Liver (tissue), 9 donors: ENCODE results near the gene TNFRSF21. TPM values are rescaled to one million over a fixed set of nuclear protein-coding genes. Genes with fewer than 3 reads are reported as not detected.

Source experiments
- DNase-seq: peaks from one replicate; pipeline ENCODE4 v3.0.0-alpha.2; 2017; ENCODE audit warnings: low spot score
- H3K27ac ChIP-seq, 2 donors: one replicate each; pipeline ENCODE4 v1.7.0; 2013; ENCODE audit warnings: inconsistent platforms in 2 of 2, low read length in 2 of 2, control low read depth in 1 of 2, low read depth in 1 of 2, mild to moderate bottlenecking in 1 of 2
- H3K27me3 ChIP-seq, 4 donors: one replicate each; pipeline versions ENCODE4 v1.6.1 to v1.7.0; 2013; ENCODE audit warnings: low read length in 3 of 4, inconsistent platforms in 1 of 4, mild to moderate bottlenecking in 1 of 4, moderate library complexity in 1 of 4; ENCODE audit not compliant: control insufficient read depth in 4 of 4, insufficient read depth in 4 of 4
- H3K36me3 ChIP-seq, 4 donors: one replicate each; pipeline versions ENCODE4 v1.6.1 to v1.7.0; 2013; ENCODE audit warnings: low read length in 3 of 4, mild to moderate bottlenecking in 3 of 4, low read depth in 1 of 4, moderate library complexity in 1 of 4; ENCODE audit not compliant: control insufficient read depth in 4 of 4, insufficient read depth in 3 of 4
- H3K4me1 ChIP-seq, 4 donors: one replicate each; pipeline versions ENCODE4 v1.6.1 to v1.7.0; 2013; ENCODE audit warnings: low read length in 3 of 4, mild to moderate bottlenecking in 3 of 4, moderate library complexity in 1 of 4; ENCODE audit not compliant: control insufficient read depth in 4 of 4, insufficient read depth in 4 of 4
- H3K4me3 ChIP-seq, 3 donors: one replicate each; pipeline versions ENCODE4 v1.6.1 to v1.7.0; 2013; ENCODE audit warnings: low read length in 3 of 3, control low read depth in 1 of 3, low read depth in 1 of 3, mild to moderate bottlenecking in 1 of 3
- H3K9ac ChIP-seq, 2 donors: one replicate each; pipeline ENCODE4 v1.7.0; 2013; ENCODE audit warnings: low read length in 2 of 2, mild to moderate bottlenecking in 2 of 2, moderate library complexity in 2 of 2, control low read depth in 1 of 2, low read depth in 1 of 2
- H3K9me3 ChIP-seq, 4 donors: one replicate each; pipeline versions ENCODE4 v1.6.1 to v1.7.0; 2013; ENCODE audit warnings: low read length in 3 of 4; ENCODE audit not compliant: control insufficient read depth in 4 of 4
- ATF3 ChIP-seq: IDR thresholded peaks from 2 replicates; pipeline ENCODE4 v1.6.1; 2016; ENCODE audit warnings: antibody characterized with exemption
- CTCF ChIP-seq: fragments of 150-350 bp; IDR thresholded peaks from 2 replicates; pipeline ENCODE4 v1.5.1; 2017; ENCODE audit warnings: improper control_type of control experiment, low read depth, low read length; ENCODE audit not compliant: missing input control
- EGR1 ChIP-seq, 2 donors: IDR thresholded peaks; 2 replicates each; pipeline ENCODE4 v1.6.1; 2016 to 2018; ENCODE audit warnings: antibody characterized with exemption in 2 of 2, low read depth in 2 of 2
- GABPA ChIP-seq, 2 donors: IDR thresholded peaks in 1 of 2; conservative IDR thresholded peaks in 1 of 2; 2 replicates each; pipeline ENCODE4 v1.6.1; 2016; ENCODE audit warnings: antibody characterized with exemption in 2 of 2, mild to moderate bottlenecking in 1 of 2, moderate library complexity in 1 of 2
- HNF4A ChIP-seq, 2 donors: conservative IDR thresholded peaks; 2 replicates each; pipeline ENCODE4 v1.6.1; 2016; ENCODE audit warnings: antibody characterized with exemption in 2 of 2, mild to moderate bottlenecking in 2 of 2
- JUND ChIP-seq, 2 donors: IDR thresholded peaks; 2 replicates each; pipeline ENCODE4 v1.6.1; 2016; ENCODE audit warnings: antibody characterized with exemption in 2 of 2
- MAX ChIP-seq: IDR thresholded peaks from 2 replicates; pipeline ENCODE4 v1.6.1; 2016; ENCODE audit warnings: antibody characterized with exemption
- RAD21 ChIP-seq, 2 donors: IDR thresholded peaks; 2 replicates each; pipeline ENCODE4 v1.6.1; 2016; ENCODE audit warnings: antibody characterized with exemption in 2 of 2, mild to moderate bottlenecking in 2 of 2
- REST ChIP-seq: IDR thresholded peaks from 2 replicates; pipeline ENCODE4 v1.6.1; 2016; ENCODE audit warnings: antibody characterized with exemption, mild to moderate bottlenecking
- SP1 ChIP-seq: IDR thresholded peaks from 2 replicates; pipeline ENCODE4 v1.6.1; 2018; ENCODE audit warnings: antibody characterized with exemption, mild to moderate bottlenecking
- YY1 ChIP-seq: IDR thresholded peaks from 2 replicates; pipeline ENCODE4 v1.6.1; 2016; ENCODE audit warnings: antibody characterized with exemption, mild to moderate bottlenecking
- ZBTB33 ChIP-seq: IDR thresholded peaks from 2 replicates; pipeline ENCODE4 v1.6.1; 2016; ENCODE audit warnings: antibody characterized with exemption
- WGBS: extraction: QIAGEN DNeasy Blood & Tissue Kit; methylation state at CpG from one replicate; pipeline ENCODE4 v1.1.7; 2013; 5-methylcytosine and 5-hydroxymethylcytosine counted together
- polyA plus RNA-seq, 2 donors: library from polyadenylated mRNA; stranded (reverse) in 1 of 2; unstranded in 1 of 2; fragments of 200-250 nt in 1 of 2; fragments of >200 nt in 1 of 2; fragmentation: Nextera tagmentation in 1 of 2; extraction: Ambion mirVana in 1 of 2; gene quantifications; one replicate each; pipeline versions ENCODE4 v1.2.1 to v1.2.3, GENCODE V29; 2013 to 2015
- total RNA-seq, 2 donors: library from RNA; depleted of rRNA; stranded (reverse); fragments of >200 nt; gene quantifications; one replicate each; pipeline ENCODE4 v1.2.3, GENCODE V29; 2014
- donor health status: healthy.
- donor health status: healthy.
- donor health status: healthy.
- donor health status: healthy.
- donor health status: healthy.

TNFRSF21 gene
- total and polyA plus RNA-seq, 4 donors, result 2.1 to 3.2 (median 2.9) TPM

- Histone ChIP-seq H3K36me3 (no peaks in the 10 kb centered on the region), H3K9ac (no peak overlapping the region), H3K9me3 (no peaks in the 10 kb centered on the region), H3K27ac (no peak overlapping the region), H3K4me1 (no peaks in the 10 kb centered on the region), H3K4me3 (no peak overlapping the region), H3K27me3 (no peaks in the 10 kb centered on the region)
- TF ChIP-seq RAD21 (IDR thresholded peaks at IDR 0.05) (no peak), HNF4A (conservative IDR thresholded peaks at IDR 0.05) (peak in 1 of 2 donors; percentile 17), SP1 (no peak)
- DNase-seq, result no peak
- WGBS, result 45% methylated on average over 3 of the region's 3 CpGs
Measured at GRCh38 chr6:47278545-47278944, 31.2 kb downstream of the TNFRSF21 start.

GRCh38 chr6:47277702-47278101 is 32.0 kb downstream of the TNFRSF21 start:
- H3K27ac ChIP-seq, result no peak overlapping the region
- no peaks in the 10 kb centered on the region for H3K9me3 ChIP-seq
- no peaks in the 10 kb centered on the region for H3K27me3 ChIP-seq
- no peak overlapping the region for H3K9ac ChIP-seq
- H3K4me1 ChIP-seq, result no peaks in the 10 kb centered on the region
- TF ChIP-seq EGR1 (IDR thresholded peaks at IDR 0.05; ENCODE audit: low read depth in 2 of 2), result no peak
- TF ChIP-seq YY1, result no peak
- no peak for TF ChIP-seq ATF3
- DNase-seq, result no peak
- H3K4me3 ChIP-seq, result no peak overlapping the region
- no peaks in the 10 kb centered on the region for H3K36me3 ChIP-seq
- 92% methylated on average over 4 of the region's 4 CpGs for WGBS

GRCh38 chr6:47276377-47276776 is 33.3 kb downstream of the TNFRSF21 start:
- no peaks in the 10 kb centered on the region for H3K36me3 ChIP-seq
- no peaks in the 10 kb centered on the region for H3K4me1 ChIP-seq
- no peak for TF ChIP-seq CTCF
- no peak overlapping the region for H3K27ac ChIP-seq
- no peaks in the 10 kb centered on the region for H3K9me3 ChIP-seq
- no peaks in the 10 kb centered on the region for H3K27me3 ChIP-seq
- 90% methylated on average over 3 of the region's 3 CpGs for WGBS
- no peak overlapping the region for H3K4me3 ChIP-seq
- no peak for DNase-seq
- no peak overlapping the region for H3K9ac ChIP-seq

- Histone ChIP-seq H3K4me3 (no peak overlapping the region), H3K36me3 (no peaks in the 10 kb centered on the region), H3K27me3 (no peaks in the 10 kb centered on the region), H3K4me1 (no peaks in the 10 kb centered on the region), H3K27ac (no peak overlapping the region), H3K9ac (no peak overlapping the region), H3K9me3 (no peaks in the 10 kb centered on the region)
- WGBS, result 81% methylated on average over 2 of the region's 2 CpGs
- DNase-seq, result no peak
- no peak for TF ChIP-seq GABPA (IDR thresholded peaks at IDR 0.05 in 1 of 2, conservative IDR thresholded peaks at IDR 0.05 in 1 of 2)
- TF ChIP-seq RAD21 (IDR thresholded peaks at IDR 0.05), result no peak
- no peak for TF ChIP-seq ZBTB33
- TF ChIP-seq MAX, result no peak
- TF ChIP-seq CTCF, result no peak
- TF ChIP-seq REST, result no peak
- no peak for TF ChIP-seq SP1
- TF ChIP-seq ATF3, result no peak
- no peak for TF ChIP-seq JUND (IDR thresholded peaks at IDR 0.05)
Measured at GRCh38 chr6:47275640-47276039, 34.1 kb downstream of the TNFRSF21 start.
